SK-N-MC (cell line): ENCODE measurements around the gene CABYR.

ENCODE experiments used
- EZH2 ChIP-seq: fragments of 200-600 bp; sonication (generic); IDR thresholded peaks from one replicate; pipeline ENCODE4 v1.6.1; 2017; ENCODE audit warnings: antibody characterized with exemption
- FOXP2 ChIP-seq: optimal IDR thresholded peaks from 2 replicates; pipeline ENCODE3; 2011; ENCODE audit warnings: mild to moderate bottlenecking, moderate library complexity; ENCODE audit not compliant: insufficient read depth; ENCODE audit errors: extremely low read length, control extremely low read depth
- POLR2AphosphoS5 ChIP-seq: IDR thresholded peaks from 2 replicates; pipeline ENCODE4 v1.6.1; 2012; ENCODE audit warnings: mild to moderate bottlenecking, low read depth, low read length, borderline replicate concordance

DNA sequence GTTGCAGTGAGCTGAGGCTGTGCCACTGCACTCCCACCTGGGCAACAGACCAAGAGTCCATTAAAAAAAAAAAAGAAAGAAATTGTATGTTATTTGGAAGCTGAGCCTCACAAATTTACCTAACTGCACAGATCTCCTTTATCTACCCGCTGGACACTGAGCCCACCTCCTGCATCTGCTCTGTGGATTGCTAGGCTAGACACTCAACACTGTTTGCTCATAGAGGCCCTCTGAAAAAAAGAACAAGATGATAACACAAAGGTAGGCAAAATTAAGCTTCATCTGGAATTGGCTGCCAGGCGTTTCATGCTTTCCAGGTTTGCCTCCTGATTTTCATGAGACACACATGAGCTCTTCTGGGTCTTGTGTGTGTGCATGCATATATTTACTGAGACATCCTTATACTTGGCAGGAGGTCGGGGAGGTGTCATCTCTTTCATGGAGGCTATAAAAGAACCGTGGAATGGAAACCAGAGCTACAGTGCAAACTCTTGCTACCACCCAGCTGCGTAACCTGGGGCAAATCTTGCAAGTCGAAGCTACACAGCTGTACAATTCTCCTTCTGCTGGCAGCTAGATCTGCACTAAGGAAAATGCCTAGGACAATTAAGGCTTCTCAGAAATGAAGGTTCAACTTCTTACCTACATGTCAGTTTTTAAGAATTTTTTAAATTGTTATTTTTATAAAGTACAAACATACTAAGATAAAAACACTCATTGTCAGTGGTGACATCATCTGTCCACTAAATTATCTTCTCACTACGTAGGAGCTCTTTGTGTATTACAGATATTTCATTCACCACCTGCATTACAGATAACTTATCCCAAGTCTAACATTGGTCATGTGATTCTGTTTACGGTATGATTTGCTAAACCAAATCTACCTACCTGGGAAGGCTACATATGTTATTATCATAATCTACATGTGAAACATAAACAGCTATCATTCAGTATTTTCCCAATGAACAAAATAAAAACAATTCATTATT lies 63.1 kb downstream of the CABYR start:
- TF ChIP-seq EZH2: no peak
- TF ChIP-seq POLR2AphosphoS5: no peak
- no peak for TF ChIP-seq FOXP2
